Vagina (tissue), 2 donors: ENCODE results near the gene PLEKHG4B. TPM values are rescaled to one million over a fixed set of nuclear protein-coding genes. Genes with fewer than 3 reads are reported as not detected.
"Not testable (repeated sequence)": the region's sequence is repeated elsewhere in the genome, so short reads cannot be mapped to it uniquely, and the experiment has no call there.

Experiments used
- DNase-seq, 2 donors: peaks; one replicate each; pipeline ENCODE4 v3.0.0-alpha.2; 2017; ENCODE audit errors: extremely low spot score in 2 of 2
- H3K27ac ChIP-seq: fragments of 200-600 bp; sonication (generic); one replicate; pipeline ENCODE4 v1.5.1; 2019
- H3K27me3 ChIP-seq: fragments of 200-600 bp; sonication (generic); one replicate; pipeline ENCODE4 v1.5.1; 2019
- H3K36me3 ChIP-seq, 2 donors: fragments of 200-600 bp; sonication (generic); one replicate each; pipeline ENCODE4 v1.5.1; 2017 to 2019
- H3K4me1 ChIP-seq: fragments of 200-600 bp; sonication (generic); one replicate; pipeline ENCODE4 v1.5.1; 2019
- H3K4me3 ChIP-seq, 2 donors: fragments of 200-600 bp; sonication (generic); 1 replicate in 1 of 2; 2 replicates in 1 of 2; pipeline ENCODE4 v1.5.1; 2016 to 2019
- H3K9me3 ChIP-seq: fragments of 200-600 bp; sonication (generic); one replicate; pipeline ENCODE4 v1.5.1; 2019
- CTCF ChIP-seq, 3 experiments: fragments of 450-650 bp in 2 of 3; fragments of 200-600 bp in 1 of 3; sonication (generic) in 1 of 3; IDR thresholded peaks; one replicate each; pipeline ENCODE4 v1.5.1; 2017 to 2019; ENCODE audit warnings: antibody characterized with exemption in 3 of 3, mild to moderate bottlenecking in 2 of 3, moderate library complexity in 2 of 3
- POLR2A ChIP-seq, 2 donors: fragments of 450-650 bp; IDR thresholded peaks; one replicate each; pipeline ENCODE4 v1.6.1; 2017; ENCODE audit warnings: antibody characterized with exemption in 2 of 2, mild to moderate bottlenecking in 2 of 2, moderate library complexity in 2 of 2
- POLR2AphosphoS5 ChIP-seq, 2 donors: sonication (generic); formaldehyde crosslinking; IDR thresholded peaks; one replicate each; pipeline ENCODE4 v1.9.0; 2017; ENCODE audit warnings: antibody characterized with exemption in 2 of 2, mild to moderate bottlenecking in 2 of 2, low read depth in 1 of 2; ENCODE audit not compliant: insufficient read depth in 1 of 2
- intact Hi-C: fragments of 100-400 bp; cut with DNase I; formaldehyde crosslinking; loops from one replicate; pipeline ENCODE4 v1.15.1; 2023
- total RNA-seq: library from RNA; depleted of rRNA; stranded (reverse); fragments of >200 nt; gene quantifications from one replicate; pipeline ENCODE4 v1.2.3, GENCODE V29; 2016

PLEKHG4B gene
- total RNA-seq, 1 donor from 2014 or later, result 0.74 TPM

- H3K27me3 ChIP-seq, result no peaks in the 10 kb centered on the region
- DNase-seq, result no peak
Observed at GRCh38 chr5:162565-163337, 70.8 kb downstream of the PLEKHG4B start.

GRCh38 chr5:163338-163620 lies 71.3 kb downstream of the PLEKHG4B start:
- no peaks in the 10 kb centered on the region for H3K36me3 ChIP-seq

More at GRCh38 chr5:162565-163337, 70.8 kb downstream of the PLEKHG4B start:
- no peaks in the 10 kb centered on the region for H3K36me3 ChIP-seq
- intact Hi-C loops, result no loop called here
- no peak overlapping the region for H3K27ac ChIP-seq
- no peak for TF ChIP-seq POLR2A (IDR thresholded peaks at IDR 0.05)
- no peak for TF ChIP-seq POLR2AphosphoS5 (IDR thresholded peaks at IDR 0.05; ENCODE audit: insufficient read depth in 1 of 2, low read depth in 1 of 2)
- no peak for TF ChIP-seq CTCF (IDR thresholded peaks at IDR 0.05)
- H3K4me1 ChIP-seq, result no peaks in the 10 kb centered on the region
- no peaks in the 10 kb centered on the region for H3K9me3 ChIP-seq
- no peak overlapping the region for H3K4me3 ChIP-seq

GRCh38 chr5:163841-164240 lies 71.9 kb downstream of the PLEKHG4B start:
- H3K4me3 ChIP-seq, result no peak overlapping the region
- H3K27ac ChIP-seq, result no peak overlapping the region
- intact Hi-C loops, result no loop called here
- no peaks in the 10 kb centered on the region for H3K36me3 ChIP-seq
- H3K9me3 ChIP-seq, result no peaks in the 10 kb centered on the region
- no peak for DNase-seq
- no peaks in the 10 kb centered on the region for H3K27me3 ChIP-seq
- TF ChIP-seq POLR2AphosphoS5 (IDR thresholded peaks at IDR 0.05; ENCODE audit: insufficient read depth in 1 of 2, low read depth in 1 of 2) (no peak), POLR2A (IDR thresholded peaks at IDR 0.05) (no peak), CTCF (IDR thresholded peaks at IDR 0.05) (no peak)
- no peaks in the 10 kb centered on the region for H3K4me1 ChIP-seq

More at GRCh38 chr5:163338-163620, 71.3 kb downstream of the PLEKHG4B start:
- intact Hi-C loops, result no loop called here
- H3K4me3 ChIP-seq, result no peak overlapping the region
- TF ChIP-seq CTCF (IDR thresholded peaks at IDR 0.05) (no peak), POLR2A (IDR thresholded peaks at IDR 0.05) (no peak)
- no peak for DNase-seq
- H3K4me1 ChIP-seq, result no peaks in the 10 kb centered on the region
- H3K9me3 ChIP-seq, result no peaks in the 10 kb centered on the region
- H3K27me3 ChIP-seq, result no peaks in the 10 kb centered on the region
- no peak overlapping the region for H3K27ac ChIP-seq

GRCh38 chr5:164244-164643 lies 72.3 kb downstream of the PLEKHG4B start:
- Histone ChIP-seq H3K4me1 (no peaks in the 10 kb centered on the region), H3K4me3 (no peak overlapping the region), H3K36me3 (no peaks in the 10 kb centered on the region), H3K27me3 (no peaks in the 10 kb centered on the region), H3K9me3 (no peaks in the 10 kb centered on the region), H3K27ac (no peak overlapping the region)
- intact Hi-C loops, result no loop called here
- no peak for TF ChIP-seq POLR2A (IDR thresholded peaks at IDR 0.05)
- no peak for TF ChIP-seq CTCF (IDR thresholded peaks at IDR 0.05)
- no peak for TF ChIP-seq POLR2AphosphoS5 (IDR thresholded peaks at IDR 0.05; ENCODE audit: insufficient read depth in 1 of 2, low read depth in 1 of 2)
- DNase-seq, result no peak

GRCh38 chr5:164783-165182 lies 72.8 kb downstream of the PLEKHG4B start:
- H3K27ac ChIP-seq, H3K27me3 ChIP-seq, intact Hi-C loops: not testable (repeated sequence)

More at GRCh38 chr5:164783-165182, 72.8 kb downstream of the PLEKHG4B start:
- DNase-seq, H3K4me3 ChIP-seq, H3K4me1 ChIP-seq, H3K9me3 ChIP-seq, H3K36me3 ChIP-seq: not testable (repeated sequence)
